B cell (primary cell): ENCODE measurements around the gene HERC4.

Experiments used
- CTCF ChIP-seq: fragments of 200-600 bp; IDR thresholded peaks from one replicate; pipeline ENCODE4 v1.8.0; 2022; ENCODE audit warnings: antibody characterized with exemption, mild to moderate bottlenecking
- EZH2 ChIP-seq: IDR thresholded peaks from 2 replicates; pipeline ENCODE4 v1.6.1; 2012; ENCODE audit warnings: borderline replicate concordance, low read depth, mild to moderate bottlenecking, moderate library complexity, low read length; ENCODE audit not compliant: insufficient read depth, poor library complexity, severe bottlenecking

GRCh38 chr10:67917679-67918078 is 157.4 kb downstream of the HERC4 start:
- no peak for TF ChIP-seq CTCF
- TF ChIP-seq EZH2 = no peak
